Left ventricle myocardium superior (tissue), 1 donor: ENCODE data around the gene ZNF91. TPM values are rescaled to one million over a fixed set of nuclear protein-coding genes. Genes with fewer than 3 reads are reported as not detected.

Experiments used
- total RNA-seq: library from RNA; stranded (reverse); fragmentation: NEBNext Ultra II Directional; extraction: Animal tissue kit (Norgen Biotek cat#: 25700); gene quantifications from one replicate; pipeline ENCODE4 v1.2.1, GENCODE V29; 2021
- donor health status: DM: no; HTN: yes; CAD: no; lungs with severe emphysema.

The ZNF91 gene
- total RNA-seq, 1 donor from 2014 or later = 147 TPM

Other genes with a start within 250 kb of the ZNF91 start
- 1.1 TPM for gene ZNF724, start 145.1 kb downstream of the ZNF91 start, total RNA-seq